Caco-2 (cell line): Measurements from ENCODE around the gene CRISPLD2. TPM values are rescaled to one million over a fixed set of nuclear protein-coding genes. Genes with fewer than 3 reads are reported as not detected.

Experiments
- BruUV-seq: library from RNA; stranded (reverse); fragments of 400-500 nt; replicated peaks from 2 replicates; lab custom pipeline; 2021; lab: Mats Ljungman, UMichigan
- CTCF ChIA-PET: fragments of 300-600 bp; sonication (Branson Sonifier 250); formaldehyde crosslinking; loops from one replicate; lab custom pipeline; 2022; ENCODE audit warnings: antibody characterized with exemption; lab: Charles Lee
- POLR2A ChIA-PET: fragments of 300-600 bp; sonication (Branson Sonifier 250); formaldehyde crosslinking; loops from one replicate; lab custom pipeline; 2022; ENCODE audit warnings: antibody characterized with exemption; lab: Charles Lee
- DNase-seq, 2 experiments: peaks; one replicate each; pipeline versions ENCODE4 v3.0.0 to v3.0.0-alpha.2; 2020 to 2022
- H3K27me3 ChIP-seq: replicated peaks from 2 replicates; pipeline ENCODE4 v1.6.0; 2011; ENCODE audit warnings: low read length; ENCODE audit not compliant: control insufficient read depth, insufficient read depth
- H3K36me3 ChIP-seq: 2 replicates; pipeline ENCODE4 v1.5.1; 2011; ENCODE audit warnings: low read length; ENCODE audit not compliant: control insufficient read depth, insufficient read depth
- H3K4me1 ChIP-seq: fragments of 250-450 bp; sonication (Bioruptor Pico); 2 replicates; pipeline ENCODE4 v1.5.1; 2020; ENCODE audit warnings: mild to moderate bottlenecking
- H3K4me3 ChIP-seq: 2 replicates; pipeline ENCODE4 v1.5.1; 2011; ENCODE audit warnings: low read depth, mild to moderate bottlenecking, control low read depth, low read length
- H3K9me3 ChIP-seq: fragments of 250-450 bp; sonication (Bioruptor Pico); 2 replicates; pipeline ENCODE4 v1.5.1; 2020; ENCODE audit warnings: mild to moderate bottlenecking, moderate library complexity
- H3K27ac Mint-ChIP-seq: one replicate; pipeline ENCODE4 v1.8.0; 2022; ENCODE audit warnings: mixed read lengths; ENCODE audit not compliant: unreplicated experiment
- H3K27me3 Mint-ChIP-seq: one replicate; pipeline ENCODE4 v1.8.0; 2022; ENCODE audit warnings: mixed read lengths; ENCODE audit not compliant: insufficient read depth, unreplicated experiment
- H3K36me3 Mint-ChIP-seq: one replicate; pipeline ENCODE4 v1.8.0; 2022; ENCODE audit warnings: mild to moderate bottlenecking, mixed read lengths; ENCODE audit not compliant: insufficient read depth, unreplicated experiment
- H3K4me1 Mint-ChIP-seq: one replicate; pipeline ENCODE4 v1.8.0; 2022; ENCODE audit warnings: low read depth, mixed read lengths; ENCODE audit not compliant: unreplicated experiment
- H3K4me3 Mint-ChIP-seq: one replicate; pipeline ENCODE4 v1.8.0; 2022; ENCODE audit warnings: mild to moderate bottlenecking, moderate library complexity, mixed read lengths; ENCODE audit not compliant: unreplicated experiment
- H3K9me3 Mint-ChIP-seq: one replicate; pipeline ENCODE4 v1.8.0; 2022; ENCODE audit warnings: mixed read lengths; ENCODE audit not compliant: unreplicated experiment
- CTCF ChIP-seq, 2 experiments: fragments of 200-600 bp in 1 of 2; IDR thresholded peaks; 1 replicate in 1 of 2; 2 replicates in 1 of 2; pipeline versions ENCODE4 v1.5.1 to v1.8.0; 2011 to 2022; ENCODE audit warnings: antibody characterized with exemption in 1 of 2, control low read depth in 1 of 2, inconsistent platforms in 1 of 2, low read depth in 1 of 2, low read length in 1 of 2, mild to moderate bottlenecking in 1 of 2, moderate library complexity in 1 of 2; ENCODE audit not compliant: insufficient read depth in 1 of 2, severe bottlenecking in 1 of 2, unreplicated experiment in 1 of 2
- intact Hi-C: fragments of 100-400 bp; cut with micrococcal nuclease; formaldehyde crosslinking; loops from one replicate; pipeline ENCODE4 v1.10.0; 2022; ENCODE audit not compliant: unreplicated experiment
- total RNA-seq: library from RNA; stranded (reverse); gene quantifications from 2 replicates; pipeline ENCODE4 v1.2.3, GENCODE V29; 2022

CRISPLD2 gene
- total RNA-seq, 1 experiment from 2014 or later: 4.0 TPM

GRCh38 chr16:84917492-84917891, 97.7 kb downstream of the CRISPLD2 start:
- DNase-seq: no peak
- no peak overlapping the region for H3K4me3 Mint-ChIP-seq
- H3K4me3 ChIP-seq: no peak overlapping the region
- CTCF ChIA-PET: interaction anchor here (0.7 kb wide), 1 partner anchor 56 kb away, joined by 3 read pairs; no protein-coding TSS in a partner anchor
- H3K9me3 Mint-ChIP-seq: no peaks in the 10 kb centered on the region
- no peaks in the 10 kb centered on the region for H3K27me3 ChIP-seq
- POLR2A ChIA-PET: no interaction called here
- no peaks in the 10 kb centered on the region for H3K4me1 Mint-ChIP-seq
- no peaks in the 10 kb centered on the region for H3K36me3 ChIP-seq
- peaks cover 13% of the 10 kb centered on the region for H3K27me3 Mint-ChIP-seq
- TF ChIP-seq CTCF (IDR thresholded peaks at IDR 0.05; ENCODE audit: insufficient read depth in 1 of 2, low read depth in 1 of 2, low read length in 1 of 2, severe bottlenecking in 1 of 2, unreplicated experiment in 1 of 2): no peak
- BruUV-seq: no TSS peak
- no peak overlapping the region for H3K27ac Mint-ChIP-seq
- no peaks in the 10 kb centered on the region for H3K9me3 ChIP-seq
- H3K36me3 Mint-ChIP-seq: no peaks in the 10 kb centered on the region
- no peaks in the 10 kb centered on the region for H3K4me1 ChIP-seq
- intact Hi-C loops: no loop called here

GRCh38 chr16:84918006-84918909, 98.5 kb downstream of the CRISPLD2 start:
- H3K9me3 Mint-ChIP-seq: no peaks in the 10 kb centered on the region
- H3K4me3 Mint-ChIP-seq: no peak overlapping the region
- Histone ChIP-seq H3K27me3 (no peaks in the 10 kb centered on the region), H3K4me3 (no peak overlapping the region), H3K36me3 (no peaks in the 10 kb centered on the region), H3K4me1 (no peaks in the 10 kb centered on the region), H3K9me3 (no peaks in the 10 kb centered on the region)
- intact Hi-C loops: no loop called here
- no TSS peak for BruUV-seq
- no peak overlapping the region for H3K27ac Mint-ChIP-seq
- CTCF ChIA-PET: interaction anchor here (0.7 kb wide), 1 partner anchor 55 kb away, joined by 3 read pairs; no protein-coding TSS in a partner anchor
- H3K36me3 Mint-ChIP-seq: no peaks in the 10 kb centered on the region
- no peaks in the 10 kb centered on the region for H3K4me1 Mint-ChIP-seq
- TF ChIP-seq CTCF (IDR thresholded peaks at IDR 0.05; ENCODE audit: insufficient read depth in 1 of 2, low read depth in 1 of 2, low read length in 1 of 2, severe bottlenecking in 1 of 2, unreplicated experiment in 1 of 2): no peak
- POLR2A ChIA-PET: no interaction called here
- no peak for DNase-seq
- H3K27me3 Mint-ChIP-seq: peaks cover 13% of the 10 kb centered on the region

- no peak for TF ChIP-seq CTCF (IDR thresholded peaks at IDR 0.05; ENCODE audit: insufficient read depth in 1 of 2, low read depth in 1 of 2, low read length in 1 of 2, severe bottlenecking in 1 of 2, unreplicated experiment in 1 of 2)
- H3K27ac Mint-ChIP-seq: no peak overlapping the region
- no peak for DNase-seq
- ChIA-PET POLR2A (no interaction called here), CTCF (interaction anchor here (0.7 kb wide), 1 partner anchor 423 kb away, joined by 3 read pairs; no protein-coding TSS in a partner anchor)
- H3K36me3 Mint-ChIP-seq: no peaks in the 10 kb centered on the region
- BruUV-seq: no TSS peak
- no peaks in the 10 kb centered on the region for H3K27me3 ChIP-seq
- intact Hi-C loops: no loop called here
- peaks cover 3% of the 10 kb centered on the region for H3K4me1 Mint-ChIP-seq
- peaks cover 3% of the 10 kb centered on the region; the same call in 1 of the 2 replicates for H3K4me1 ChIP-seq
- no peaks in the 10 kb centered on the region for H3K9me3 ChIP-seq
- H3K4me3 ChIP-seq: no peak overlapping the region
- H3K9me3 Mint-ChIP-seq: no peaks in the 10 kb centered on the region
- no peak overlapping the region for H3K4me3 Mint-ChIP-seq
- H3K27me3 Mint-ChIP-seq: peaks cover 13% of the 10 kb centered on the region
- no peaks in the 10 kb centered on the region for H3K36me3 ChIP-seq
Measured at GRCh38 chr16:84919269-84919668, 99.5 kb downstream of the CRISPLD2 start.
